SK-N-SH treated with all-trans-retinoic acid at 6 μM for 48 hours (cell line): ENCODE measurements around the gene DNAH3.
A peak's percentile ranks its signal among the peaks of the same experiment; 100 is the strongest.

ENCODE experiments used
- ATAC-seq: fragments of 200-7000 bp; cut with Tn5 transposase; 3 replicates; pipeline ENCODE4 v1.9.1; 2020; ENCODE audit warnings: mild to moderate bottlenecking, moderate library complexity
- ARNTL ChIP-seq: fragments of 450-650 bp; formaldehyde crosslinking; IDR thresholded peaks from 2 replicates; pipeline ENCODE4 v1.5.0; 2020; ENCODE audit warnings: low read depth, mild to moderate bottlenecking, moderate library complexity, borderline replicate concordance
- BACH2 ChIP-seq: fragments of 250-450 bp; sonication (Bioruptor Pico); IDR thresholded peaks from 2 replicates; pipeline ENCODE4 v1.9.0; 2021; ENCODE audit warnings: mild to moderate bottlenecking, borderline replicate concordance
- CSDC2 ChIP-seq: fragments of 250-450 bp; sonication (Bioruptor Pico); IDR thresholded peaks from 2 replicates; pipeline ENCODE4 v1.5.0; 2020; ENCODE audit warnings: mild to moderate bottlenecking, moderate library complexity
- ESRRG ChIP-seq: fragments of 250-450 bp; sonication (Bioruptor Pico); IDR thresholded peaks from 2 replicates; pipeline ENCODE4 v1.6.1; 2021; ENCODE audit warnings: mild to moderate bottlenecking
- GLIS3 ChIP-seq: fragments of 250-450 bp; sonication (Bioruptor Pico); IDR thresholded peaks from 2 replicates; pipeline ENCODE4 v1.5.0; 2020; ENCODE audit warnings: mild to moderate bottlenecking, moderate library complexity
- ISL1 ChIP-seq: fragments of 250-450 bp; sonication (Bioruptor Pico); IDR thresholded peaks from 2 replicates; pipeline ENCODE4 v2.1.2; 2022; ENCODE audit warnings: mild to moderate bottlenecking, moderate library complexity
- OSR1 ChIP-seq: fragments of 250-450 bp; sonication (Bioruptor Pico); IDR thresholded peaks from 2 replicates; pipeline ENCODE4 v1.8.0; 2022; ENCODE audit warnings: moderate library complexity, mild to moderate bottlenecking, inconsistent platforms
- PPARA ChIP-seq: fragments of 250-450 bp; sonication (Bioruptor Pico); IDR thresholded peaks from 2 replicates; pipeline ENCODE4 v1.5.0; 2020; ENCODE audit warnings: mild to moderate bottlenecking, borderline replicate concordance
- RARB ChIP-seq: fragments of 250-450 bp; sonication (Bioruptor Pico); IDR thresholded peaks from 2 replicates; pipeline ENCODE4 v1.8.0; 2021; ENCODE audit warnings: mild to moderate bottlenecking, moderate library complexity
- SNAI2 ChIP-seq: fragments of 250-450 bp; sonication (Bioruptor Pico); IDR thresholded peaks from 2 replicates; pipeline ENCODE4 v1.5.0; 2020; ENCODE audit warnings: mild to moderate bottlenecking, moderate library complexity
- TCF4 ChIP-seq: fragments of 250-450 bp; sonication (Bioruptor Pico); IDR thresholded peaks from 2 replicates; pipeline ENCODE4 v1.8.0; 2021; ENCODE audit warnings: mild to moderate bottlenecking, moderate library complexity, borderline replicate concordance
- TOX ChIP-seq: fragments of 250-450 bp; sonication (Bioruptor Pico); IDR thresholded peaks from 2 replicates; pipeline ENCODE4 v1.8.0; 2021; ENCODE audit warnings: mild to moderate bottlenecking, moderate library complexity, borderline replicate concordance
- ZC3H10 ChIP-seq: fragments of 250-450 bp; sonication (Bioruptor Pico); IDR thresholded peaks from 2 replicates; pipeline ENCODE4 v1.5.1; 2021; ENCODE audit warnings: mild to moderate bottlenecking, moderate library complexity
- ZFP3 ChIP-seq: fragments of 250-450 bp; sonication (Bioruptor Pico); IDR thresholded peaks from 2 replicates; pipeline ENCODE4 v1.5.0; 2020; ENCODE audit warnings: mild to moderate bottlenecking, moderate library complexity
- ZFP30 ChIP-seq: fragments of 450-650 bp; formaldehyde crosslinking; IDR thresholded peaks from 2 replicates; pipeline ENCODE4 v1.5.0; 2022; ENCODE audit warnings: mild to moderate bottlenecking, moderate library complexity
- ZNF565 ChIP-seq: fragments of 450-650 bp; formaldehyde crosslinking; conservative IDR thresholded peaks from 2 replicates; pipeline ENCODE4 v1.5.0; 2020; ENCODE audit warnings: low read depth, mild to moderate bottlenecking, moderate library complexity
- ZNF70 ChIP-seq: fragments of 450-650 bp; formaldehyde crosslinking; IDR thresholded peaks from 2 replicates; pipeline ENCODE4 v1.5.0; 2020; ENCODE audit warnings: mild to moderate bottlenecking, moderate library complexity
- ZNF8 ChIP-seq: fragments of 450-650 bp; formaldehyde crosslinking; IDR thresholded peaks from 2 replicates; pipeline ENCODE4 v1.5.0; 2020; ENCODE audit warnings: mild to moderate bottlenecking, moderate library complexity
- TF ChIP-seq, protein P1 (sequence below): fragments of 250-450 bp; sonication (Bioruptor Pico); IDR thresholded peaks from 2 replicates; pipeline ENCODE4 v1.8.0; 2021; ENCODE audit warnings: low read depth, mild to moderate bottlenecking, moderate library complexity, borderline replicate concordance
- TF ChIP-seq, protein P2 (sequence below): fragments of 250-450 bp; sonication (Bioruptor Pico); IDR thresholded peaks from 2 replicates; pipeline ENCODE4 v1.5.0; 2020; ENCODE audit warnings: mild to moderate bottlenecking, moderate library complexity
- TF ChIP-seq, protein P3 (sequence below): fragments of 250-450 bp; sonication (Bioruptor Pico); IDR thresholded peaks from 2 replicates; pipeline ENCODE4 v1.5.1; 2020; ENCODE audit warnings: low read depth, mild to moderate bottlenecking, moderate library complexity
- TF ChIP-seq, protein P4 (sequence below): fragments of 250-450 bp; sonication (Bioruptor Pico); IDR thresholded peaks from 2 replicates; pipeline ENCODE4 v1.8.0; 2020; ENCODE audit warnings: mild to moderate bottlenecking, moderate library complexity, borderline replicate concordance
- TF ChIP-seq, protein P5 (sequence below): fragments of 250-450 bp; sonication (Bioruptor Pico); IDR thresholded peaks from 2 replicates; pipeline ENCODE4 v1.5.1; 2021; ENCODE audit warnings: mild to moderate bottlenecking, moderate library complexity

Gene DNAH3

DNA sequence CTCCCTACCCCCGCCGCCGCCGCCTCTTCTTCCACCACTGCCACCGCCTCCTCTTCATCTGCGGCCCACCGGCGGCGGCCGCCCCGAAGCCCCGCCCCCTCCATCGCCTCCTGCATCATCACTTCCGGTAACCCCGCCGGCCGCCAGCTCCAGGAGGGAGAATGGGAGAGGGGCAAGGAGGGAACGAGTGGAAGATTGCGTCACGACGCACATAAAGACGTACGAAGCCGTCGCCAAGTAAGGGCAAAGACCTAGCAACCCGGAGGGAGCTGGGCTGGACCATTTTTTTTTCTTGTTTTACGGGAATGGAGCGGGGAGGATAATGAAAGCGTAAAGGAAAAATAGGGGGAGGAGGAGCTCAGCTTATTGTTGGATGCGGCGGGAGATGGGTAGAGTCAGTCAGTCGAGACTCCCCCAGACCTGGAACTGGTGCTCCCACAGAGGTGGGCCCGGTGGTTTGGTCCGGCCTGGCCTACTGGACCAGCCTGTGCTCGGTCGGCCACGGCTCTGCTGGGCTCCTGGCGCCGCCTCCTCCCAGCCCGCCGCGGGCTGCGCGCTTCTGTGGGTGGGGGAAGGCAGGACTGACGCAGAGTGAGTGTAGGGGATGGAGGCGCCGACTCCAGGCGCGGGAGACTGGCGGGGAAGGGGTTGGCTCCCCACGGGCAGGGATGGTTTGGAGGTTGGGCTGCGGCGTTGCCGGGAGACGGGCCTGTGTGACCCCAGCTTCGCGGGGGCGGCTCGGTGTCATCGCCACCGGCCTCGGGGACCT lies 250.2 kb downstream of the DNAH3 start, which contains the start of the genes DCUN1D3 and LYRM1:
Gene DCUN1D3 (minus strand): TSS at position 60 of the 769 bp plus-strand sequence. CDS start 37,820 bp downstream, outside the sequence.
Gene LYRM1 (plus strand): TSS at position 473 of the 769 bp plus-strand sequence. CDS start 14,785 bp downstream, outside the sequence.
- TF ChIP-seq ZFP3 (CRISPR knock-in tag) (no peak), RARB (CRISPR knock-in tag) (no peak), PPARA (no peak), GLIS3 (CRISPR knock-in tag) (peak; percentile 66; the same call in 1 of the 2 replicates), ZC3H10 (CRISPR knock-in tag) (no peak), TCF4 (CRISPR knock-in tag) (no peak), ISL1 (CRISPR knock-in tag) (no peak), ZFP30 (CRISPR knock-in tag) (no peak), ZNF565 (CRISPR knock-in tag) (0 out of 2 replicates have a peak, but pooled peaks have one; percentile 80), CSDC2 (CRISPR knock-in tag) (peak; percentile 55; the same call in 1 of the 2 replicates), ESRRG (CRISPR knock-in tag) (no peak), ZNF70 (peak; percentile 25; the same call in 1 of the 2 replicates), BACH2 (CRISPR knock-in tag) (no peak), TOX (CRISPR knock-in tag) (no peak), SNAI2 (no peak; the same call in 1 of the 2 replicates), ARNTL (no peak), ZNF8 (0 out of 2 replicates have a peak, but pooled peaks have one; percentile 45), OSR1 (CRISPR knock-in tag) (no peak)
- TF ChIP-seq, protein P1, sequence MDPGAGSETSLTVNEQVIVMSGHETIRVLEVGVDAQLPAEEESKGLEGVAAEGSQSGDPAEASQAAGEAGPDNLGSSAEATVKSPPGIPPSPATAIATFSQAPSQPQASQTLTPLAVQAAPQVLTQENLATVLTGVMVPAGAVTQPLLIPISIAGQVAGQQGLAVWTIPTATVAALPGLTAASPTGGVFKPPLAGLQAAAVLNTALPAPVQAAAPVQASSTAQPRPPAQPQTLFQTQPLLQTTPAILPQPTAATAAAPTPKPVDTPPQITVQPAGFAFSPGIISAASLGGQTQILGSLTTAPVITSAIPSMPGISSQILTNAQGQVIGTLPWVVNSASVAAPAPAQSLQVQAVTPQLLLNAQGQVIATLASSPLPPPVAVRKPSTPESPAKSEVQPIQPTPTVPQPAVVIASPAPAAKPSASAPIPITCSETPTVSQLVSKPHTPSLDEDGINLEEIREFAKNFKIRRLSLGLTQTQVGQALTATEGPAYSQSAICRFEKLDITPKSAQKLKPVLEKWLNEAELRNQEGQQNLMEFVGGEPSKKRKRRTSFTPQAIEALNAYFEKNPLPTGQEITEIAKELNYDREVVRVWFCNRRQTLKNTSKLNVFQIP (CRISPR knock-in tag) = no peak
- TF ChIP-seq, protein P2, sequence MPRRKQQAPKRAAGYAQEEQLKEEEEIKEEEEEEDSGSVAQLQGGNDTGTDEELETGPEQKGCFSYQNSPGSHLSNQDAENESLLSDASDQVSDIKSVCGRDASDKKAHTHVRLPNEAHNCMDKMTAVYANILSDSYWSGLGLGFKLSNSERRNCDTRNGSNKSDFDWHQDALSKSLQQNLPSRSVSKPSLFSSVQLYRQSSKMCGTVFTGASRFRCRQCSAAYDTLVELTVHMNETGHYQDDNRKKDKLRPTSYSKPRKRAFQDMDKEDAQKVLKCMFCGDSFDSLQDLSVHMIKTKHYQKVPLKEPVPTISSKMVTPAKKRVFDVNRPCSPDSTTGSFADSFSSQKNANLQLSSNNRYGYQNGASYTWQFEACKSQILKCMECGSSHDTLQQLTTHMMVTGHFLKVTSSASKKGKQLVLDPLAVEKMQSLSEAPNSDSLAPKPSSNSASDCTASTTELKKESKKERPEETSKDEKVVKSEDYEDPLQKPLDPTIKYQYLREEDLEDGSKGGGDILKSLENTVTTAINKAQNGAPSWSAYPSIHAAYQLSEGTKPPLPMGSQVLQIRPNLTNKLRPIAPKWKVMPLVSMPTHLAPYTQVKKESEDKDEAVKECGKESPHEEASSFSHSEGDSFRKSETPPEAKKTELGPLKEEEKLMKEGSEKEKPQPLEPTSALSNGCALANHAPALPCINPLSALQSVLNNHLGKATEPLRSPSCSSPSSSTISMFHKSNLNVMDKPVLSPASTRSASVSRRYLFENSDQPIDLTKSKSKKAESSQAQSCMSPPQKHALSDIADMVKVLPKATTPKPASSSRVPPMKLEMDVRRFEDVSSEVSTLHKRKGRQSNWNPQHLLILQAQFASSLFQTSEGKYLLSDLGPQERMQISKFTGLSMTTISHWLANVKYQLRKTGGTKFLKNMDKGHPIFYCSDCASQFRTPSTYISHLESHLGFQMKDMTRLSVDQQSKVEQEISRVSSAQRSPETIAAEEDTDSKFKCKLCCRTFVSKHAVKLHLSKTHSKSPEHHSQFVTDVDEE (CRISPR knock-in tag) = no peak
- TF ChIP-seq, protein P3, sequence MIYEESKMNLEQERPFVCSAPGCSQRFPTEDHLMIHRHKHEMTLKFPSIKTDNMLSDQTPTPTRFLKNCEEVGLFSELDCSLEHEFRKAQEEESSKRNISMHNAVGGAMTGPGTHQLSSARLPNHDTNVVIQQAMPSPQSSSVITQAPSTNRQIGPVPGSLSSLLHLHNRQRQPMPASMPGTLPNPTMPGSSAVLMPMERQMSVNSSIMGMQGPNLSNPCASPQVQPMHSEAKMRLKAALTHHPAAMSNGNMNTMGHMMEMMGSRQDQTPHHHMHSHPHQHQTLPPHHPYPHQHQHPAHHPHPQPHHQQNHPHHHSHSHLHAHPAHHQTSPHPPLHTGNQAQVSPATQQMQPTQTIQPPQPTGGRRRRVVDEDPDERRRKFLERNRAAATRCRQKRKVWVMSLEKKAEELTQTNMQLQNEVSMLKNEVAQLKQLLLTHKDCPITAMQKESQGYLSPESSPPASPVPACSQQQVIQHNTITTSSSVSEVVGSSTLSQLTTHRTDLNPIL (CRISPR knock-in tag) = no peak
- TF ChIP-seq, protein P4, sequence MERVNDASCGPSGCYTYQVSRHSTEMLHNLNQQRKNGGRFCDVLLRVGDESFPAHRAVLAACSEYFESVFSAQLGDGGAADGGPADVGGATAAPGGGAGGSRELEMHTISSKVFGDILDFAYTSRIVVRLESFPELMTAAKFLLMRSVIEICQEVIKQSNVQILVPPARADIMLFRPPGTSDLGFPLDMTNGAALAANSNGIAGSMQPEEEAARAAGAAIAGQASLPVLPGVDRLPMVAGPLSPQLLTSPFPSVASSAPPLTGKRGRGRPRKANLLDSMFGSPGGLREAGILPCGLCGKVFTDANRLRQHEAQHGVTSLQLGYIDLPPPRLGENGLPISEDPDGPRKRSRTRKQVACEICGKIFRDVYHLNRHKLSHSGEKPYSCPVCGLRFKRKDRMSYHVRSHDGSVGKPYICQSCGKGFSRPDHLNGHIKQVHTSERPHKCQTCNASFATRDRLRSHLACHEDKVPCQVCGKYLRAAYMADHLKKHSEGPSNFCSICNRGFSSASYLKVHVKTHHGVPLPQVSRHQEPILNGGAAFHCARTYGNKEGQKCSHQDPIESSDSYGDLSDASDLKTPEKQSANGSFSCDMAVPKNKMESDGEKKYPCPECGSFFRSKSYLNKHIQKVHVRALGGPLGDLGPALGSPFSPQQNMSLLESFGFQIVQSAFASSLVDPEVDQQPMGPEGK = peak; percentile 18; the same call in 1 of the 2 replicates
- TF ChIP-seq, protein P5, sequence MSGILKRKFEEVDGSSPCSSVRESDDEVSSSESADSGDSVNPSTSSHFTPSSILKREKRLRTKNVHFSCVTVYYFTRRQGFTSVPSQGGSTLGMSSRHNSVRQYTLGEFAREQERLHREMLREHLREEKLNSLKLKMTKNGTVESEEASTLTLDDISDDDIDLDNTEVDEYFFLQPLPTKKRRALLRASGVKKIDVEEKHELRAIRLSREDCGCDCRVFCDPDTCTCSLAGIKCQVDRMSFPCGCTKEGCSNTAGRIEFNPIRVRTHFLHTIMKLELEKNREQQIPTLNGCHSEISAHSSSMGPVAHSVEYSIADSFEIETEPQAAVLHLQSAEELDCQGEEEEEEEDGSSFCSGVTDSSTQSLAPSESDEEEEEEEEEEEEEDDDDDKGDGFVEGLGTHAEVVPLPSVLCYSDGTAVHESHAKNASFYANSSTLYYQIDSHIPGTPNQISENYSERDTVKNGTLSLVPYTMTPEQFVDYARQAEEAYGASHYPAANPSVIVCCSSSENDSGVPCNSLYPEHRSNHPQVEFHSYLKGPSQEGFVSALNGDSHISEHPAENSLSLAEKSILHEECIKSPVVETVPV (CRISPR knock-in tag) = peak; percentile 12; the same call in 1 of the 2 replicates
- TF ChIP-seq, all 23 proteins: peak for 7
- ATAC-seq = peak; percentile 94
